Measurements from ENCODE around the gene MYO1H. TPM values are rescaled to one million over a fixed set of nuclear protein-coding genes. Genes with fewer than 3 reads are reported as not detected.

The MYO1H gene
- total RNA-seq, 1 donor from 2014 or later = not detected

GRCh38 chr12:109308534-109309380 lies 38.9 kb upstream of the MYO1H start, which contains the start of gene FOXN4:
TSS of gene FOXN4 (minus strand) at chr12:109309284. CDS start at chr12:109308321, 963 bp downstream.
- Mint-ChIP-seq H3K9me3 (ENCODE audit: unreplicated experiment) (no peaks in the 10 kb centered on the region), H3K27ac (ENCODE audit: unreplicated experiment) (no peak within 1 kb of the TSS), H3K4me3 (ENCODE audit: unreplicated experiment) (peak within 1 kb of the TSS; percentile 86), H3K27me3 (ENCODE audit: low read depth, unreplicated experiment) (peaks cover 86% of the 10 kb centered on the region), H3K4me1 (ENCODE audit: low read depth, unreplicated experiment) (no peaks in the 10 kb centered on the region), H3K36me3 (ENCODE audit: low read depth, unreplicated experiment) (no peaks in the 10 kb centered on the region)
- Histone ChIP-seq H2AFZ (ENCODE audit: low read depth, low read length) (peak within 1 kb of the TSS; percentile 66), H3K9me3 (ENCODE audit: insufficient read depth, low read depth, low read length) (no peaks in the 10 kb centered on the region), H3K9ac (ENCODE audit: low read length) (no peak within 1 kb of the TSS), H3K27me3 (ENCODE audit: insufficient read depth, low read length) (peaks cover 63% of the 10 kb centered on the region), H3K4me2 (ENCODE audit: low read length) (peak within 1 kb of the TSS; percentile 77), H3K27ac (ENCODE audit: low read depth, low read length) (no peak within 1 kb of the TSS), H4K20me1 (ENCODE audit: insufficient read depth, low read length) (no peaks in the 10 kb centered on the region), H3K36me3 (ENCODE audit: insufficient read depth, low read length) (no peaks in the 10 kb centered on the region), H3K4me1 (ENCODE audit: insufficient read depth, low read length) (peaks cover 3% of the 10 kb centered on the region), H3K79me2 (ENCODE audit: insufficient read depth, low read length) (no peaks in the 10 kb centered on the region), H3K4me3 (ENCODE audit: insufficient read depth, low read depth, low read length) (no peak within 1 kb of the TSS)
- no peak for FAIRE-seq
- no peak for DNase-seq (ENCODE audit: low read depth)
- peak; percentile 93 for TF ChIP-seq EZH2 (IDR thresholded peaks at IDR 0.05; ENCODE audit: insufficient read depth, low read length)
- no peak for TF ChIP-seq CTCF (IDR thresholded peaks at IDR 0.05; ENCODE audit: insufficient read depth, low read depth, low read length)

- Histone ChIP-seq H3K4me3 (ENCODE audit: insufficient read depth, low read depth, low read length) (no peak overlapping the region), H2AFZ (ENCODE audit: low read depth, low read length) (peak overlapping the region; percentile 66), H3K9ac (ENCODE audit: low read length) (no peak overlapping the region), H3K4me1 (ENCODE audit: insufficient read depth, low read length) (peaks cover 3% of the 10 kb centered on the region), H3K27me3 (ENCODE audit: insufficient read depth, low read length) (peaks cover 64% of the 10 kb centered on the region), H3K79me2 (ENCODE audit: insufficient read depth, low read length) (no peaks in the 10 kb centered on the region), H3K4me2 (ENCODE audit: low read length) (peak overlapping the region; percentile 77), H3K27ac (ENCODE audit: low read depth, low read length) (no peak overlapping the region), H3K9me3 (ENCODE audit: insufficient read depth, low read depth, low read length) (no peaks in the 10 kb centered on the region), H4K20me1 (ENCODE audit: insufficient read depth, low read length) (no peaks in the 10 kb centered on the region), H3K36me3 (ENCODE audit: insufficient read depth, low read length) (no peaks in the 10 kb centered on the region)
- Mint-ChIP-seq H3K4me3 (ENCODE audit: unreplicated experiment) (peak overlapping the region; percentile 86), H3K27me3 (ENCODE audit: low read depth, unreplicated experiment) (peaks cover 81% of the 10 kb centered on the region), H3K4me1 (ENCODE audit: low read depth, unreplicated experiment) (no peaks in the 10 kb centered on the region), H3K36me3 (ENCODE audit: low read depth, unreplicated experiment) (no peaks in the 10 kb centered on the region), H3K27ac (ENCODE audit: unreplicated experiment) (no peak overlapping the region), H3K9me3 (ENCODE audit: unreplicated experiment) (no peaks in the 10 kb centered on the region)
- TF ChIP-seq EZH2 (IDR thresholded peaks at IDR 0.05; ENCODE audit: insufficient read depth, low read length) (peak; percentile 65), CTCF (IDR thresholded peaks at IDR 0.05; ENCODE audit: insufficient read depth, low read depth, low read length) (no peak)
- no peak for DNase-seq (ENCODE audit: low read depth)
- no peak for FAIRE-seq
These were observed 38.1 kb upstream of the MYO1H start for GRCh38 chr12:109309381-109310246.

Measured in astrocyte (in vitro differentiated cells and primary cell).